Urinary bladder (tissue), 4 donors: ENCODE data around the gene KIAA0930. TPM values are rescaled to one million over a fixed set of nuclear protein-coding genes. Genes with fewer than 3 reads are reported as not detected.

ENCODE experiments used
- DNase-seq: peaks from one replicate; pipeline ENCODE4 v3.0.0-alpha.2; 2015; ENCODE audit errors: extremely low spot score
- H3K27ac ChIP-seq: one replicate; pipeline ENCODE4 v1.5.1; 2013; ENCODE audit warnings: low read depth, mild to moderate bottlenecking, moderate library complexity
- H3K36me3 ChIP-seq: one replicate; pipeline ENCODE4 v1.6.1; 2013; ENCODE audit warnings: mild to moderate bottlenecking, moderate library complexity; ENCODE audit not compliant: insufficient read depth
- H3K4me1 ChIP-seq: one replicate; pipeline ENCODE4 v1.6.1; 2013; ENCODE audit warnings: mild to moderate bottlenecking, moderate library complexity; ENCODE audit not compliant: insufficient read depth
- H3K4me3 ChIP-seq: one replicate; pipeline ENCODE4 v1.5.1; 2013; ENCODE audit warnings: low read depth, low read length
- WGBS: extraction: QIAGEN DNeasy Blood & Tissue Kit; methylation state at CpG from one replicate; pipeline ENCODE4 v1.1.7; 2013; 5-methylcytosine and 5-hydroxymethylcytosine counted together
- polyA plus RNA-seq: library from polyadenylated mRNA; stranded (reverse); fragments of 200-250 nt; gene quantifications from one replicate; pipeline ENCODE4 v1.2.3, GENCODE V29; 2013
- total RNA-seq: library from RNA; depleted of rRNA; stranded (reverse); fragments of >200 nt; gene quantifications from one replicate; pipeline ENCODE4 v1.2.3, GENCODE V29; 2014
- donor health status: healthy with polysubstance abuse.
- donor health status: healthy.

The KIAA0930 gene
- total and polyA plus RNA-seq, 2 donors: 22.9 to 58.7 TPM

- no peak for DNase-seq
- no peak overlapping the region for H3K4me3 ChIP-seq
- no peaks in the 10 kb centered on the region for H3K4me1 ChIP-seq
- no peaks in the 10 kb centered on the region for H3K36me3 ChIP-seq
- 83% methylated on average over 19 of the region's 19 CpGs for WGBS
- no peak overlapping the region for H3K27ac ChIP-seq
Observed at GRCh38 chr22:45224988-45225731, 15.5 kb downstream of the KIAA0930 start.

- no peak for DNase-seq
- Histone ChIP-seq H3K36me3 (no peaks in the 10 kb centered on the region), H3K4me1 (no peaks in the 10 kb centered on the region), H3K27ac (no peak overlapping the region), H3K4me3 (no peak overlapping the region)
- 69% methylated on average over 11 of the region's 11 CpGs for WGBS
Observed at GRCh38 chr22:45224331-45224730, 16.4 kb downstream of the KIAA0930 start.

- Histone ChIP-seq H3K4me1 (no peaks in the 10 kb centered on the region), H3K27ac (no peak overlapping the region), H3K36me3 (no peaks in the 10 kb centered on the region), H3K4me3 (no peak overlapping the region)
- 57% methylated on average over 5 of the region's 5 CpGs for WGBS
- no peak for DNase-seq
Observed at GRCh38 chr22:45223304-45224117, 17.2 kb downstream of the KIAA0930 start.

- Histone ChIP-seq H3K4me1 (no peaks in the 10 kb centered on the region), H3K27ac (no peak overlapping the region), H3K4me3 (no peak overlapping the region), H3K36me3 (no peaks in the 10 kb centered on the region)
- WGBS: 73% methylated on average over 5 of the region's 5 CpGs
- no peak for DNase-seq
Observed at GRCh38 chr22:45221201-45221600, 19.5 kb downstream of the KIAA0930 start.

GRCh38 chr22:45218976-45219375, 21.7 kb downstream of the KIAA0930 start:
- no peak for DNase-seq
- Histone ChIP-seq H3K4me3 (no peak overlapping the region), H3K4me1 (no peaks in the 10 kb centered on the region), H3K27ac (no peak overlapping the region), H3K36me3 (no peaks in the 10 kb centered on the region)
- 87% methylated on average over 9 of the region's 9 CpGs for WGBS

GRCh38 chr22:45217806-45218205, 22.9 kb downstream of the KIAA0930 start:
- no peaks in the 10 kb centered on the region for H3K4me1 ChIP-seq
- no peak for DNase-seq
- 95% methylated on average over 14 of the region's 14 CpGs for WGBS
- H3K27ac ChIP-seq: no peak overlapping the region
- no peaks in the 10 kb centered on the region for H3K36me3 ChIP-seq
- no peak overlapping the region for H3K4me3 ChIP-seq

GRCh38 chr22:45217345-45217744, 23.3 kb downstream of the KIAA0930 start:
- H3K4me3 ChIP-seq: no peak overlapping the region

GRCh38 chr22:45216133-45217003, 24.3 kb downstream of the KIAA0930 start:
- DNase-seq: no peak
- no peaks in the 10 kb centered on the region for H3K36me3 ChIP-seq
- H3K4me3 ChIP-seq: no peak overlapping the region
- H3K27ac ChIP-seq: no peak overlapping the region
- WGBS: 41% methylated on average over 22 of the region's 22 CpGs
- H3K4me1 ChIP-seq: no peaks in the 10 kb centered on the region

More at GRCh38 chr22:45217345-45217744, 23.3 kb downstream of the KIAA0930 start:
- DNase-seq: no peak
- H3K27ac ChIP-seq: no peak overlapping the region
- WGBS: 97% methylated on average over 6 of the region's 6 CpGs
- H3K36me3 ChIP-seq: no peaks in the 10 kb centered on the region
- H3K4me1 ChIP-seq: no peaks in the 10 kb centered on the region

GRCh38 chr22:45212992-45213751, 27.5 kb downstream of the KIAA0930 start:
- H3K27ac ChIP-seq: peak overlapping the region; percentile 3
- H3K4me1 ChIP-seq: no peaks in the 10 kb centered on the region
- H3K4me3 ChIP-seq: no peak overlapping the region
- H3K36me3 ChIP-seq: no peaks in the 10 kb centered on the region
- 54% methylated on average over 22 of the region's 22 CpGs for WGBS
- DNase-seq: no peak

GRCh38 chr22:45212306-45212709, 28.4 kb downstream of the KIAA0930 start:
- Histone ChIP-seq H3K4me3 (peak overlapping the region; percentile 0), H3K27ac (no peak overlapping the region), H3K36me3 (no peaks in the 10 kb centered on the region), H3K4me1 (no peaks in the 10 kb centered on the region)
- no peak for DNase-seq
- WGBS: 13% methylated on average over 14 of the region's 14 CpGs

GRCh38 chr22:45211848-45212247, 28.8 kb downstream of the KIAA0930 start:
- no peak for DNase-seq
- Histone ChIP-seq H3K4me1 (no peaks in the 10 kb centered on the region), H3K27ac (no peak overlapping the region), H3K36me3 (no peaks in the 10 kb centered on the region), H3K4me3 (peak overlapping the region; percentile 0)
- 63% methylated on average over 18 of the region's 18 CpGs for WGBS

- 85% methylated on average over 8 of the region's 8 CpGs for WGBS
- no peak overlapping the region for H3K27ac ChIP-seq
- DNase-seq: no peak
Observed at GRCh38 chr22:45211435-45211834, 29.3 kb downstream of the KIAA0930 start.

GRCh38 chr22:45210991-45211390, 29.7 kb downstream of the KIAA0930 start:
- no peak for DNase-seq
- no peak overlapping the region for H3K4me3 ChIP-seq

More at GRCh38 chr22:45211435-45211834, 29.3 kb downstream of the KIAA0930 start:
- Histone ChIP-seq H3K4me3 (no peak overlapping the region), H3K36me3 (no peaks in the 10 kb centered on the region), H3K4me1 (no peaks in the 10 kb centered on the region)

More at GRCh38 chr22:45210991-45211390, 29.7 kb downstream of the KIAA0930 start:
- Histone ChIP-seq H3K36me3 (no peaks in the 10 kb centered on the region), H3K27ac (no peak overlapping the region), H3K4me1 (no peaks in the 10 kb centered on the region)
- WGBS: 59% methylated on average over 8 of the region's 8 CpGs
